SK-N-SH (cell line): ENCODE results near the gene GTF2A1L. TPM values are rescaled to one million over a fixed set of nuclear protein-coding genes. Genes with fewer than 3 reads are reported as not detected.

ENCODE experiments used
- CTCF ChIA-PET: fragments of 300-600, 350-600 bp; formaldehyde crosslinking; extraction: SDS; loops from one replicate; lab custom pipeline; 2021; lab: Yijun Ruan, JAX
- POLR2A ChIA-PET: fragments of 350-600 bp; sonication (Branson Sonifier 250); formaldehyde crosslinking; extraction: SDS; loops from one replicate; lab custom pipeline; 2020; ENCODE audit warnings: antibody characterized with exemption, inconsistent platforms; lab: Yijun Ruan, JAX
- DNase-seq: peaks from one replicate; pipeline ENCODE4 v3.0.0; 2012
- H2AFZ ChIP-seq: fragments of 200-600 bp; sonication (generic); 2 replicates; pipeline ENCODE4 v1.8.1; 2016; ENCODE audit warnings: antibody characterized with exemption, mild to moderate bottlenecking, low read depth
- H3F3A ChIP-seq: fragments of 200-600 bp; sonication (generic); replicated peaks from 2 replicates; pipeline ENCODE3; 2016; ENCODE audit warnings: antibody characterized with exemption, mild to moderate bottlenecking; ENCODE audit not compliant: insufficient read depth
- H3K27ac ChIP-seq, 2 experiments: fragments of 200-500 bp in 1 of 2; fragments of 200-600 bp in 1 of 2; sonication (Bioruptor generic) in 1 of 2; sonication (generic), shearing (Covaris generic) in 1 of 2; 2 replicates each; pipeline versions ENCODE4 v1.5.1 to v1.6.1; 2014 to 2016; ENCODE audit warnings: low read depth in 2 of 2, inconsistent platforms in 1 of 2, low read length in 1 of 2, mild to moderate bottlenecking in 1 of 2, mixed read lengths in 1 of 2
- H3K27me3 ChIP-seq: fragments of 200-600 bp; sonication (generic), shearing (Covaris generic); 2 replicates; pipeline ENCODE4 v1.6.1; 2016; ENCODE audit warnings: mixed run types; ENCODE audit not compliant: insufficient read depth
- H3K36me3 ChIP-seq, 2 experiments: fragments of 200-500 bp in 1 of 2; fragments of 200-600 bp in 1 of 2; sonication (Bioruptor generic) in 1 of 2; sonication (generic) in 1 of 2; replicated peaks in 1 of 2; 2 replicates each; pipeline versions ENCODE3 to v1.5.1; 2014 to 2016; ENCODE audit warnings: low read length in 1 of 2, mild to moderate bottlenecking in 1 of 2; ENCODE audit not compliant: insufficient read depth in 2 of 2, control insufficient read depth in 1 of 2
- H3K4me1 ChIP-seq, 2 experiments: fragments of 200-500 bp in 1 of 2; fragments of 200-600 bp in 1 of 2; sonication (Bioruptor generic) in 1 of 2; sonication (generic), shearing (Covaris generic) in 1 of 2; 2 replicates each; pipeline versions ENCODE4 v1.5.1 to v1.6.1; 2014 to 2016; ENCODE audit warnings: low read depth in 1 of 2, low read length in 1 of 2, mixed run types in 1 of 2; ENCODE audit not compliant: insufficient read depth in 2 of 2, control insufficient read depth in 1 of 2
- H3K4me2 ChIP-seq: fragments of 200-600 bp; sonication (generic), shearing (Covaris generic); 2 replicates; pipeline ENCODE4 v1.6.1; 2017; ENCODE audit warnings: mixed run types
- H3K4me3 ChIP-seq, 2 experiments: fragments of 200-500 bp in 1 of 2; fragments of 200-600 bp in 1 of 2; sonication (Bioruptor generic) in 1 of 2; sonication (generic), shearing (Covaris generic) in 1 of 2; 2 replicates each; pipeline versions ENCODE4 v1.5.1 to v1.8.1; 2014 to 2016; ENCODE audit warnings: low read depth in 2 of 2, inconsistent platforms in 1 of 2, low read length in 1 of 2, mild to moderate bottlenecking in 1 of 2, mixed read lengths in 1 of 2, moderate library complexity in 1 of 2
- H3K79me2 ChIP-seq: fragments of 200-600 bp; sonication (generic); 2 replicates; pipeline ENCODE4 v1.8.1; 2017; ENCODE audit warnings: mild to moderate bottlenecking; ENCODE audit not compliant: insufficient read depth
- H3K9ac ChIP-seq: fragments of 200-600 bp; sonication (generic); 2 replicates; pipeline ENCODE4 v1.6.1; 2017; ENCODE audit warnings: mixed run types
- H3K9me2 ChIP-seq: fragments of 200-600 bp; sonication (generic); 2 replicates; pipeline ENCODE4 v1.6.1; 2017; ENCODE audit warnings: mixed run types
- H3K9me3 ChIP-seq: fragments of 200-600 bp; sonication (generic); 2 replicates; pipeline ENCODE4 v1.6.1; 2017; ENCODE audit warnings: mixed run types, mild to moderate bottlenecking, moderate library complexity
- H4K20me1 ChIP-seq: fragments of 200-600 bp; sonication (generic); 2 replicates; pipeline ENCODE4 v1.6.1; 2017; ENCODE audit warnings: mild to moderate bottlenecking, mixed run types; ENCODE audit not compliant: insufficient read depth
- ELF1 ChIP-seq: IDR thresholded peaks from 2 replicates; pipeline ENCODE4 v1.4.0; 2012
- EP300 ChIP-seq, 2 experiments: IDR thresholded peaks; 2 replicates each; pipeline versions ENCODE4 v1.4.0 to v1.6.1; 2012; ENCODE audit warnings: borderline replicate concordance in 1 of 2, low read depth in 1 of 2, low read length in 1 of 2
- FOXM1 ChIP-seq: IDR thresholded peaks from 2 replicates; pipeline ENCODE4 v1.4.0; 2012; ENCODE audit warnings: low read depth, mild to moderate bottlenecking
- GABPA ChIP-seq: IDR thresholded peaks from 2 replicates; pipeline ENCODE4 v1.4.0; 2012; ENCODE audit warnings: low read depth, mild to moderate bottlenecking
- IRF3 ChIP-seq: fragments of 150-350 bp; IDR thresholded peaks from 2 replicates; pipeline ENCODE4 v1.6.1; 2016; ENCODE audit warnings: mild to moderate bottlenecking, low read depth, low read length
- JUND ChIP-seq: IDR thresholded peaks from 2 replicates; pipeline ENCODE4 v1.4.0; 2012
- MEF2A ChIP-seq: IDR thresholded peaks from 2 replicates; pipeline ENCODE4 v1.4.0; 2012; ENCODE audit warnings: low read depth, borderline replicate concordance
- MXI1 ChIP-seq: IDR thresholded peaks from 2 replicates; pipeline ENCODE4 v1.6.1; 2012; ENCODE audit warnings: mild to moderate bottlenecking, low read depth, low read length, improper control_type of control experiment
- PBX3 ChIP-seq: IDR thresholded peaks from 2 replicates; pipeline ENCODE4; 2012
- POLR2AphosphoS5 ChIP-seq: IDR thresholded peaks from 2 replicates; pipeline ENCODE4 v1.6.1; 2012; ENCODE audit warnings: low read depth, low read length
- RCOR1 ChIP-seq: fragments of 150-350 bp; IDR thresholded peaks from 2 replicates; pipeline ENCODE4 v1.6.1; 2017; ENCODE audit warnings: antibody characterized with exemption, low read length
- RFX5 ChIP-seq: IDR thresholded peaks from 2 replicates; pipeline ENCODE4 v1.6.1; 2012; ENCODE audit warnings: mild to moderate bottlenecking, improper control_type of control experiment, low read length
- SIN3A ChIP-seq: IDR thresholded peaks from 2 replicates; pipeline ENCODE4 v1.6.1; 2012; ENCODE audit warnings: low read depth, mild to moderate bottlenecking, low read length, moderate library complexity, borderline replicate concordance
- SMC3 ChIP-seq: IDR thresholded peaks from 2 replicates; pipeline ENCODE4 v1.6.1; 2012; ENCODE audit warnings: low read depth, low read length, improper control_type of control experiment
- TAF1 ChIP-seq: IDR thresholded peaks from 2 replicates; pipeline ENCODE4 v1.6.1; 2012; ENCODE audit warnings: low read depth, mild to moderate bottlenecking, low read length, moderate library complexity, borderline replicate concordance
- TCF12 ChIP-seq: IDR thresholded peaks from 2 replicates; pipeline ENCODE4 v1.4.0; 2012
- USF1 ChIP-seq: IDR thresholded peaks from 2 replicates; pipeline ENCODE4 v1.4.0; 2012; ENCODE audit warnings: low read depth, borderline replicate concordance
- USF2 ChIP-seq: fragments of 150-350 bp; IDR thresholded peaks from 2 replicates; pipeline ENCODE4 v1.6.1; 2017; ENCODE audit warnings: antibody characterized with exemption, low read length, low read depth, borderline replicate concordance
- WGBS: methylation state at CpG from one replicate; pipeline ENCODE4 v1.1.6; 2017; ENCODE audit warnings: low lambda C conversion rate; 5-methylcytosine and 5-hydroxymethylcytosine counted together
- polyA plus RNA-seq, 3 experiments: library from polyadenylated mRNA; depleted of rRNA; stranded (reverse); fragments of >200 nt; gene quantifications; 2 replicates each; pipeline ENCODE4 v1.2.3, GENCODE V29; 2012

GTF2A1L gene
- polyA plus RNA-seq, 1 of the 3 experiments (the other 2 are of a cell fraction), result 0.36 TPM

GRCh38 chr2:48695991-48696390, 78.3 kb downstream of the GTF2A1L start:
- H3K27ac ChIP-seq, result no peak overlapping the region
- no peak overlapping the region for H3K9ac ChIP-seq
- TF ChIP-seq SIN3A (no peak), FOXM1 (no peak), MXI1 (no peak), RFX5 (no peak), JUND (no peak), USF1 (no peak), POLR2AphosphoS5 (no peak), GABPA (no peak), SMC3 (no peak), RCOR1 (no peak)
- no peaks in the 10 kb centered on the region for H3F3A ChIP-seq
- CTCF ChIA-PET, result no interaction called here
- no peaks in the 10 kb centered on the region for H3K36me3 ChIP-seq
- no peaks in the 10 kb centered on the region for H3K27me3 ChIP-seq
- POLR2A ChIA-PET, result no interaction called here
- no peak overlapping the region for H3K4me3 ChIP-seq
- H3K9me3 ChIP-seq, result no peaks in the 10 kb centered on the region
- H2AFZ ChIP-seq, result no peak overlapping the region
- H4K20me1 ChIP-seq, result no peaks in the 10 kb centered on the region
- no peak overlapping the region for H3K4me2 ChIP-seq
- no peaks in the 10 kb centered on the region for H3K9me2 ChIP-seq
- no peaks in the 10 kb centered on the region for H3K79me2 ChIP-seq
- no peak for DNase-seq
- H3K4me1 ChIP-seq, result no peaks in the 10 kb centered on the region

GRCh38 chr2:48696881-48697280, 79.2 kb downstream of the GTF2A1L start:
- no peaks in the 10 kb centered on the region for H3K79me2 ChIP-seq
- TF ChIP-seq EP300 (IDR thresholded peaks at IDR 0.05; ENCODE audit: borderline replicate concordance in 1 of 2, low read depth in 1 of 2, low read length in 1 of 2), result no peak
- no peak for TF ChIP-seq USF2
- no peak for TF ChIP-seq PBX3
- no peak for TF ChIP-seq USF1
- no peak for TF ChIP-seq TCF12
- TF ChIP-seq MEF2A, result no peak
- TF ChIP-seq RCOR1, result no peak
- TF ChIP-seq TAF1, result no peak
- no peak for TF ChIP-seq ELF1
- TF ChIP-seq IRF3, result no peak
- TF ChIP-seq MXI1, result no peak
- TF ChIP-seq, all 33 proteins: peak for 0
- no peaks in the 10 kb centered on the region for H3F3A ChIP-seq
- ChIA-PET CTCF (interaction anchor here (1.2 kb wide), 1 partner anchor 10 kb away, joined by 3 read pairs; no protein-coding TSS in a partner anchor), POLR2A (no interaction called here)
- H3K9me3 ChIP-seq, result no peaks in the 10 kb centered on the region
- no peaks in the 10 kb centered on the region for H3K4me1 ChIP-seq
- H4K20me1 ChIP-seq, result no peaks in the 10 kb centered on the region
- no peaks in the 10 kb centered on the region for H3K27me3 ChIP-seq
- no peaks in the 10 kb centered on the region for H3K9me2 ChIP-seq
- no peak overlapping the region for H3K4me3 ChIP-seq
- no peak for DNase-seq
- H3K36me3 ChIP-seq, result no peaks in the 10 kb centered on the region
- H3K9ac ChIP-seq, result no peak overlapping the region
- H2AFZ ChIP-seq, result no peak overlapping the region
- H3K27ac ChIP-seq, result no peak overlapping the region
- WGBS, result 33% methylated on average over 1 of the region's 1 CpG
- H3K4me2 ChIP-seq, result no peak overlapping the region
